A549 (cell line): ENCODE results near the gene ZMYM5.

Source experiments
- CEBPB ChIP-seq, 2 experiments: fragments of >200 bp in 1 of 2; sonication (Bioruptor Twin) in 1 of 2; formaldehyde crosslinking in 1 of 2; IDR thresholded peaks; 2 replicates each; pipeline ENCODE4 v1.6.1; 2012 to 2016
- CTCF ChIP-seq: fragments of >200 bp; sonication (Bioruptor Twin); formaldehyde crosslinking; IDR thresholded peaks from 3 replicates; pipeline ENCODE4 v1.5.1; 2016
- EP300 ChIP-seq, 2 experiments: fragments of >200 bp; sonication (Bioruptor Twin); formaldehyde crosslinking; IDR thresholded peaks; 2 replicates in 1 of 2; 3 replicates in 1 of 2; pipeline ENCODE4 v1.6.1; 2016 to 2017
- ESRRA ChIP-seq: fragments of 150-350 bp; IDR thresholded peaks from 2 replicates; pipeline ENCODE4 v1.6.1; 2014; ENCODE audit warnings: mild to moderate bottlenecking, low read length, borderline replicate concordance
- HDAC2 ChIP-seq: fragments of 200-600 bp; sonication (generic); IDR thresholded peaks from 2 replicates; pipeline ENCODE4 v1.6.1; 2016
- HEYL ChIP-seq: fragments of 250-450 bp; sonication (Bioruptor Pico); IDR thresholded peaks from 2 replicates; pipeline ENCODE4 v1.8.0; 2021; ENCODE audit warnings: mild to moderate bottlenecking, moderate library complexity
- MYC ChIP-seq: IDR thresholded peaks from 2 replicates; pipeline ENCODE4 v1.6.1; 2012; ENCODE audit warnings: mild to moderate bottlenecking, inconsistent platforms, low read length, improper control_type of control experiment, borderline replicate concordance
- POLR2A ChIP-seq: IDR thresholded peaks from 2 replicates; pipeline ENCODE4 v1.6.1; 2012; ENCODE audit warnings: mild to moderate bottlenecking, low read length
- POLR2AphosphoS2 ChIP-seq: conservative IDR thresholded peaks from 2 replicates; pipeline ENCODE4 v1.6.1; 2012; ENCODE audit warnings: low read length, improper control_type of control experiment, inconsistent platforms
- REST ChIP-seq: fragments of 200-600 bp; sonication (generic); IDR thresholded peaks from 2 replicates; pipeline ENCODE4 v1.6.1; 2016; ENCODE audit warnings: antibody characterized with exemption, mild to moderate bottlenecking, moderate library complexity
- RFX5 ChIP-seq: fragments of 450-650 bp; IDR thresholded peaks from 2 replicates; pipeline ENCODE4 v1.7.1; 2014; ENCODE audit warnings: antibody characterized with exemption, mild to moderate bottlenecking, moderate library complexity
- SREBF2 ChIP-seq: fragments of 450-650 bp; IDR thresholded peaks from 2 replicates; pipeline ENCODE4 v1.6.1; 2014; ENCODE audit warnings: mild to moderate bottlenecking, moderate library complexity
- TF ChIP-seq, protein P1 (sequence below): IDR thresholded peaks from 2 replicates; pipeline ENCODE4 v1.6.1; 2012

GRCh38 chr13:19836472-19836871, 27.0 kb downstream of the ZMYM5 start:
- TF ChIP-seq CTCF (no peak), POLR2A (no peak), EP300 (IDR thresholded peaks at IDR 0.05) (no peak), REST (no peak), POLR2AphosphoS2 (no peak), MYC (no peak), HDAC2 (no peak), HEYL (CRISPR knock-in tag) (no peak), SREBF2 (no peak), ESRRA (no peak), RFX5 (no peak), CEBPB (IDR thresholded peaks at IDR 0.05) (no peak)
- TF ChIP-seq, protein P1, sequence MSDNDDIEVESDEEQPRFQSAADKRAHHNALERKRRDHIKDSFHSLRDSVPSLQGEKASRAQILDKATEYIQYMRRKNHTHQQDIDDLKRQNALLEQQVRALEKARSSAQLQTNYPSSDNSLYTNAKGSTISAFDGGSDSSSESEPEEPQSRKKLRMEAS, result no peak
